Neural cell (in vitro differentiated cells): ENCODE data around the gene AKAP6. TPM values are rescaled to one million over a fixed set of nuclear protein-coding genes. Genes with fewer than 3 reads are reported as not detected.

Experiments
- H2AFZ ChIP-seq: fragments of 200-600, 300-800 bp; sonication (generic), shearing (Covaris generic); 2 replicates; pipeline ENCODE4 v1.6.0; 2014; ENCODE audit warnings: low read depth, mild to moderate bottlenecking, antibody characterized with exemption, low read length, moderate library complexity
- H3F3A ChIP-seq: fragments of 200-600 bp; shearing (Covaris generic); 2 replicates; pipeline ENCODE4 v1.6.1; 2016; ENCODE audit warnings: mild to moderate bottlenecking, moderate library complexity, mixed read lengths, antibody characterized with exemption, low read length; ENCODE audit not compliant: insufficient read depth, poor library complexity, severe bottlenecking
- H3K27ac ChIP-seq: fragments of 200-600, 300-800 bp; sonication (generic), shearing (Covaris generic); 2 replicates; pipeline ENCODE4 v1.5.1; 2014; ENCODE audit warnings: mild to moderate bottlenecking, low read length, moderate library complexity
- H3K27me3 ChIP-seq: fragments of 300-800, 200-600 bp; sonication (generic), shearing (Covaris generic); 2 replicates; pipeline ENCODE4 v1.6.0; 2014; ENCODE audit warnings: mild to moderate bottlenecking, low read depth, low read length, moderate library complexity; ENCODE audit not compliant: insufficient read depth
- H3K36me3 ChIP-seq: fragments of 300-800, 200-600 bp; sonication (generic), shearing (Covaris generic); 2 replicates; pipeline ENCODE4 v1.5.1; 2014; ENCODE audit warnings: mild to moderate bottlenecking, antibody characterized with exemption, low read length, moderate library complexity; ENCODE audit not compliant: insufficient read depth
- H3K4me2 ChIP-seq: fragments of 300-800, 200-600 bp; sonication (generic), shearing (Covaris generic); 2 replicates; pipeline ENCODE4 v1.6.0; 2014; ENCODE audit warnings: mild to moderate bottlenecking, low read length
- H3K4me3 ChIP-seq: fragments of 300-800, 200-600 bp; sonication (generic), shearing (Covaris generic); 2 replicates; pipeline ENCODE4 v1.5.1; 2014; ENCODE audit warnings: mild to moderate bottlenecking, low read length, moderate library complexity
- H3K79me2 ChIP-seq: fragments of 200-600 bp; shearing (Covaris generic); replicated peaks from 2 replicates; pipeline ENCODE4 v1.6.0; 2014; ENCODE audit warnings: mild to moderate bottlenecking, low read length, moderate library complexity; ENCODE audit not compliant: insufficient read depth
- H3K9ac ChIP-seq: fragments of 300-800, 200-600 bp; sonication (generic), shearing (Covaris generic); 2 replicates; pipeline ENCODE4 v1.6.1; 2016; ENCODE audit warnings: mild to moderate bottlenecking, low read length, mixed read lengths
- H3K9me2 ChIP-seq: fragments of 200-600 bp; shearing (Covaris generic); 2 replicates; pipeline ENCODE4 v1.6.1; 2016; ENCODE audit warnings: mild to moderate bottlenecking, low read length, mixed read lengths; ENCODE audit not compliant: insufficient read depth
- H3K9me3 ChIP-seq: fragments of 200-600, 300-800 bp; sonication (generic), shearing (Covaris generic); 2 replicates; pipeline ENCODE4 v1.6.1; 2016; ENCODE audit warnings: mild to moderate bottlenecking, mixed run types, low read length, moderate library complexity, mixed read lengths
- H4K20me1 ChIP-seq: fragments of 200-600 bp; shearing (Covaris generic); 2 replicates; pipeline ENCODE4 v1.6.1; 2016; ENCODE audit warnings: mild to moderate bottlenecking, mixed run types; ENCODE audit not compliant: insufficient read depth
- CTCF ChIP-seq: fragments of 450-650 bp; IDR thresholded peaks from 2 replicates; pipeline ENCODE4 v1.5.1; 2014; ENCODE audit warnings: antibody characterized with exemption, mild to moderate bottlenecking, moderate library complexity; ENCODE audit not compliant: poor library complexity, severe bottlenecking
- EP300 ChIP-seq: fragments of 450-650 bp; conservative IDR thresholded peaks from 2 replicates; pipeline ENCODE4 v1.6.1; 2014; ENCODE audit warnings: antibody characterized with exemption, mild to moderate bottlenecking, moderate library complexity; ENCODE audit not compliant: poor library complexity, severe bottlenecking
- EZH2 ChIP-seq: fragments of 200-600, 300-800 bp; shearing (Covaris generic), sonication (generic); IDR thresholded peaks from 2 replicates; pipeline ENCODE4 v1.6.1; 2014; ENCODE audit warnings: antibody characterized with exemption, low read length, borderline replicate concordance, mild to moderate bottlenecking; ENCODE audit not compliant: insufficient read depth, poor library complexity, severe bottlenecking
- MXI1 ChIP-seq: fragments of 450-650 bp; conservative IDR thresholded peaks from 2 replicates; pipeline ENCODE4 v1.6.1; 2014; ENCODE audit warnings: antibody characterized with exemption, mild to moderate bottlenecking; ENCODE audit not compliant: poor library complexity, severe bottlenecking
- POLR2AphosphoS5 ChIP-seq: IDR thresholded peaks from 2 replicates; pipeline ENCODE4 v1.6.1; 2012
- RAD21 ChIP-seq: fragments of 450-650 bp; conservative IDR thresholded peaks from 2 replicates; pipeline ENCODE4 v1.6.1; 2014; ENCODE audit warnings: antibody characterized with exemption, mild to moderate bottlenecking, moderate library complexity
- REST ChIP-seq: IDR thresholded peaks from 2 replicates; pipeline ENCODE4 v1.6.1; 2012; ENCODE audit warnings: borderline replicate concordance
- SMC3 ChIP-seq: fragments of 450-650 bp; conservative IDR thresholded peaks from 2 replicates; pipeline ENCODE4 v1.6.1; 2014; ENCODE audit warnings: antibody characterized with exemption, mild to moderate bottlenecking, moderate library complexity; ENCODE audit not compliant: poor library complexity
- TAF1 ChIP-seq: IDR thresholded peaks from 2 replicates; pipeline ENCODE4 v1.6.1; 2012; ENCODE audit warnings: low read depth
- polyA plus RNA-seq: library from polyadenylated mRNA; depleted of rRNA; stranded (reverse); fragments of >200 nt; gene quantifications from 2 replicates; pipeline ENCODE4 v1.2.3, GENCODE V29; 2014

The AKAP6 gene
- polyA plus RNA-seq, 1 donor from 2014 or later: 15.8 TPM

GRCh38 chr14:32397861-32398640, 69.0 kb downstream of the AKAP6 start:
- Histone ChIP-seq H3K27ac (no peak overlapping the region), H3K9me2 (no peaks in the 10 kb centered on the region), H3K4me3 (no peak overlapping the region), H3K36me3 (no peaks in the 10 kb centered on the region), H4K20me1 (no peaks in the 10 kb centered on the region), H3K79me2 (peaks cover 15% of the 10 kb centered on the region), H3F3A (no peaks in the 10 kb centered on the region), H3K4me2 (no peak overlapping the region), H2AFZ (no peak overlapping the region), H3K9me3 (no peaks in the 10 kb centered on the region), H3K9ac (no peak overlapping the region), H3K27me3 (no peaks in the 10 kb centered on the region)
- TF ChIP-seq TAF1: no peak
- no peak for TF ChIP-seq EZH2

GRCh38 chr14:32399920-32400319, 70.8 kb downstream of the AKAP6 start:
- Histone ChIP-seq H2AFZ (no peak overlapping the region), H3K27ac (peak overlapping the region; percentile 42), H3K79me2 (peaks cover 10% of the 10 kb centered on the region), H3K9ac (no peak overlapping the region), H3K9me2 (no peaks in the 10 kb centered on the region), H3K27me3 (no peaks in the 10 kb centered on the region), H3K4me3 (no peak overlapping the region), H3K4me2 (no peak overlapping the region), H4K20me1 (no peaks in the 10 kb centered on the region), H3K36me3 (no peaks in the 10 kb centered on the region), H3F3A (no peaks in the 10 kb centered on the region), H3K9me3 (no peaks in the 10 kb centered on the region)
- no peak for TF ChIP-seq RAD21
- TF ChIP-seq POLR2AphosphoS5: no peak
- no peak for TF ChIP-seq EZH2
- TF ChIP-seq EP300: no peak
- TF ChIP-seq CTCF: no peak
- TF ChIP-seq SMC3: no peak
- no peak for TF ChIP-seq REST
- TF ChIP-seq TAF1: no peak
- no peak for TF ChIP-seq MXI1
